NOMO-1 treated with DMSO at 0.1 percent for 48 hours (cell line): ENCODE data around the gene CDKAL1.
A peak's percentile ranks its signal among the peaks of the same experiment; 100 is the strongest.
"Not testable (repeated sequence)": the region's sequence is repeated elsewhere in the genome, so short reads cannot be mapped to it uniquely, and the experiment has no call there.

Source experiments
- DNase-seq: peaks from one replicate; lab custom pipeline; 2025; ENCODE audit not compliant: unreplicated experiment; lab: John Stamatoyannopoulos, UW

Gene CDKAL1

GRCh38 chr6:20589266-20589665, 55.0 kb downstream of the CDKAL1 start:
- peak; percentile 42 for DNase-seq

GRCh38 chr6:20590476-20590875, 56.2 kb downstream of the CDKAL1 start:
- not testable (repeated sequence) for DNase-seq

DNA sequence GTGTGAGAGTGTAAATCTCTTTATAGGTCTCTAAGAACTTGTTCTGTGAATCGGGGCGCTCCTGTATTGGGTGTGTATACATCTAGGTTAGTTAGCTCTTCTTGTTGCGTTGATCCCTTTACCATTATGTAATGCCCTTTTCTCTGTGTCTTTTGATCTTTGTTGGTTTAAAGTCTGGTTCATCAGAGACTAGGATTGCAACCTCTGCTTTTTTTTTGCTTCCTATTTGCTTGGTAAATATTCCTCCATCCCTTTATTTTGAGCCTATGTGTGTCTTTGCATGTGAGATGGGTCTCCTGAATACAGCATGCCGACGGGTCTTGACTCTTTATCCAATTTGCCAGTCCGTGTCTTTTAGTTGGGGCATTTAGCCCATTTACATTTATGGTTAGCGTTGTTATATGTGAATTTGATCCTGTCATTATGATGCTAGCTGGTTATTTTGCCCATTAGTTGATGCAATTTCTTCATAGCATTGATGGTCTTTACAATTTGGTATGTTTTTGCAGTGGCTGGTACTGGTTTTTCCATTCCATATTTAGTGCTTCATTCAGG, 60.1 kb downstream of the CDKAL1 start:
- DNase-seq: not testable (repeated sequence)

- DNase-seq: no peak
These were observed 65.2 kb downstream of the CDKAL1 start for GRCh38 chr6:20599302-20600051.

- no peak for DNase-seq
These were observed 66.6 kb downstream of the CDKAL1 start for GRCh38 chr6:20600831-20601230.

DNA sequence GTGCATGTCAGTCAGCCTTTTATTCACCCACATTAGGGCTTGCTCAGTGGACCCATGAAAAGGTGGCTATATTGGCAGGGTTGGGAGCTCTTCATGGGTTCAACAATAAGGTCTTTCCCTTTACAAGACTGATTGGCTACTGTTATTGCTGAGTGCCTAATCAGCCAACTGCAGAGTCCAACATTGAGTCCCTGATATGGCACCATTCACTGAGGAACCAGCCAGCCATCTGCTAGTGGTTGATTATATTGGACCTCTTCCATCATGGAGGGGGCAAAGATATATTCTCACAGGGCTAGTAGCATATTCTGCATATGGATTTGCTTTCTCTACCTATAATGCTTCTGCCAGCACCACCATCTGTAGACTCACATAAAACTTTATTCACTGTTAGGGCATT, 69.9 kb downstream of the CDKAL1 start:
- DNase-seq: no peak

- DNase-seq: no peak
These were observed 70.8 kb downstream of the CDKAL1 start for GRCh38 chr6:20605061-20605460.

DNA sequence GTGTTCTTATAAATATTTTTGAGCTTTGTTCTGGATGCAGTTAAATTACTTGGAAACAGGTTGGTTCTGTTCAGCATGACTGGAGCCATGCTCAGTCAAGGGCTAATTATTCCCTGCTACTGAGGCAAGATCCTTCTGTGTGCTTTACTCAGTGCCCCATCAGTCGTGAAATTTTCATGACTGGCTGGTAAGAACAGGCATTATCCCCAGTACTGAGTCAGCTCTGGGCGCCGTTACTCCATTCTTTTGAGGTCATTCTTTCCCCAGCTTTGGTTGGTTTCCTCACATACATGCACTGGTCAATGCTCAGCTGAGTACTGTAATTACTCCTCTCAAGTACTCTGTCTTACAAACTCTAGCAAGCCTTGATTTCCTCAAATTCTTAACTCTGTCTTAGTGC, 71.3 kb downstream of the CDKAL1 start:
- no peak for DNase-seq

GRCh38 chr6:20606831-20607230, 72.6 kb downstream of the CDKAL1 start:
- DNase-seq: no peak

GRCh38 chr6:20608356-20608755, 74.1 kb downstream of the CDKAL1 start:
- no peak for DNase-seq

DNA sequence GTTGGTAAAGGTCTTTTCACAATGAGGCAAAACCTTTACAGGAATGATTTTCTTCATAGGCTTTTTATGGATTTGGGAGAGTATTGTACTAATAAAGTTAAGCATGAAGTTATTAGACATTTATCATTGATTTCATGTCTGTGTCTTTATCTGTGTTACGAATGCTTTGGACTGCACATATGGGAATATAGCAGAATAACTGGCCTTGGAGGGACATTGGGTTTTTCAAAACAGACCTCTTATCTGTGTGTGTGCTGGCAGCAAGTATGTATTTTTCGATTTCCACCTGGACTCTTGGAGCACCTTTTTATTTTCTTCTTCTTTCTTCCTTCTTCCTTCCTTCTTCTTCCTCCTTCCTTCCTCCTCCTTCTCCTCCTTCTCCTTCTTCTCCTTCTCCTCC, 74.6 kb downstream of the CDKAL1 start:
- DNase-seq: no peak

- DNase-seq: not testable (repeated sequence)
These were observed 75.7 kb downstream of the CDKAL1 start for GRCh38 chr6:20609924-20610323.

GRCh38 chr6:20610636-20611370, 76.5 kb downstream of the CDKAL1 start:
- DNase-seq: no peak

- not testable (repeated sequence) for DNase-seq
These were observed 83.3 kb downstream of the CDKAL1 start for GRCh38 chr6:20617537-20617936.

GRCh38 chr6:20620043-20620442, 85.8 kb downstream of the CDKAL1 start:
- DNase-seq: no peak

DNA sequence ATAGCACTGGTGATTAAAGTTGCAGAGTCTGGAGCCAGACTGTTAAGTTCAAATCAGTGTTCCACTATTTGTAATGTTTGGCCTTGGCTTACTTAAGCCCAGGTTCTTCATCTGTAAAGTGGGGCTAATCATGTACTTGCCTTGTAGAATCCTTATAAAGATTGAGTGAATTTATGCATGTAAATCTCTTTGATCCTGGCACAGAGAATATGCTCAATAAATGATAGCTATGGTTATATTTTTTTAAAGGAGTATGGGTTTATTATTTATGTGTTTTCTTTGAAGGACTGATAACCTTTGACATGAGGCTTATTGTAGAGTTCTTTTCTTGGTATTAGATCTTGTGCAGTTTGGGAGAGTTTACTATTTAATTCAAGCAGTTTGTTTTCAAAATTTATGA, 89.5 kb downstream of the CDKAL1 start:
- no peak for DNase-seq

- DNase-seq: no peak
These were observed 91.9 kb downstream of the CDKAL1 start for GRCh38 chr6:20626165-20626564.

DNA sequence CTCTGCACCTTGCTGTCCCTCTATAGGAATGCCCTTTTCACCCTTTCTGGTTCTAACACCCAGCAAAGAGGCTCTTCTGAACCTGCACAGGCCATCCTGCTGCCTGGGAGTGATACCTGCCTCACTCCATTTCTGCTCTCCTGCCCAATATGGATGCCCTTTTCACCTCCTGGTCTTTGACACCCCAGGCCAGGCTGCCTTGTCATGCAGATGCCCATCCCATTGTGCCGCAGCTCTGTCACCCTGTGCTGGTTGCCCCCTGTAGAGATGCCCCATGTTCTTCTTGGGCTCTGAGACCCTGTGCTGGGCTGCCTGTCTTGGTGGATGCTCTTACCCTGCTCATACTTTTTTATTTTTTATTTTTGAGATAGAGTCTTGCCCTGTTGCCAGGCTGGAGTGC, 95.3 kb downstream of the CDKAL1 start:
- DNase-seq: no peak

GRCh38 chr6:20630136-20630535, 95.9 kb downstream of the CDKAL1 start:
- no peak for DNase-seq

DNA sequence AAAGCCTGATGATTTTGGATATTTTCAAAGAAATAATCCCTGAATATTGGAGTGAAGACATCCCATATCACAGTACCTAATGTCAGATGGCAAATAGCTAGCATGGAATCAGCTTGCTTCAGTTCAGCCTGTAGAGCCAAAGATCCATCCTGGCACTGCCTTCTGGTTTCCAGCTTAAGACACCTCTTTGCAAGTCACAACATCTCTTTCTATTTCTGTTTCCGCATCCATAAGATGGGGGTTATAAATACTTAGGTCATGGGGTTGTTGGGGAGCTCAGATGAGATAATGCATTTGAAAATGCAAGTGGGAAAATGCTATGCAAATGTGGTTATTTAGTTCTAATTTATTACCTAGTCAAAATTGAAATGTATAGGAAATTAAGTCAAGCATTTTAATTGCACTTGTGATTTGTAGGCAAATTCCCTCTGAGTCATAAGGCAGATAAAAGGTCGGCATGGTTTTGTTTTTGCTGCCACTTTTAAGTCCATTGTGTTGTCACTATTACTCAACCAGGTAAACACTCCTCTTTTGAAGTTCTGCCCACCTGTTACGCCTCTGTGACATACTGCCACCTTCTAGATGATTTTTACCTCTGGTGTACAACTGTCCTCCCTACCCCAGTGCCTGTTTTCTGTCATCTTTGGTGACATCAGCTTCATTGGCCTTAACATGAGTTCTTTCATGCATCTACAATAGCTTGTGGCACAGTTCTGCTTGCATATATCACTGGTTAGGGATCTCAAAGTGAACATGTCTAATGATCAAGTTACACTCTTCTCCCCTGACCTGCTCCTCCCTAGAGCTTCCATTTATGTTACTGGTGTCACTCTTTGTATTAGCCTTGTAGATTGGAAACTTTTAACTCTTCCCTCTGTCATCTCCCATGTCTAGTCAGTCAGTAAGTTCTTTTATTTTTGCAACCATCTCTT, 96.6 kb downstream of the CDKAL1 start:
- DNase-seq: no peak

- DNase-seq: no peak
These were observed 97.3 kb downstream of the CDKAL1 start for GRCh38 chr6:20631549-20631924.
